LNCAP (cell line): ENCODE results near the gene ECT2L.

Source experiments
- TF ChIP-seq, protein P1 (sequence below): fragments of 450-650 bp; IDR thresholded peaks from 2 replicates; pipeline ENCODE4 v1.5.1; 2017; ENCODE audit warnings: mild to moderate bottlenecking

The ECT2L gene

DNA sequence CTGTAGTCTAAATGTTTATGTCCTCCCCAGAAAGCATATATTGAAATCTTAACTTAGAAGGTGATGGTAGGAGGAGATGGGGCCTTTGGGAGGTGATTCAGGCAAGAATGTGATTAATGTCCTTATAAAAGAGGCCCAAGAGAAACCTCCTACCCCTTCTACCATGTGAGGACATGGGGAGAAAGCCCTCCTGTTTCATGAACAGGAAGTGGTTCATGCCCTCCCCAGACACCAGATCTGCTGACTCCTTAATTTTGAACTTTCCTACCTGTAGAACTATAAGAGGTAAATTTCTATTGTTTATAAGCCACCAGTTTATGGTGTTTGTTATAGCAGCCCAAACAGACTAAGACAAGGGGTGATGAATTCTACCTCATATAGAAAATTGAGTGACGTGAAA, 8.7 kb upstream of the ECT2L start:
- TF ChIP-seq, protein P1, sequence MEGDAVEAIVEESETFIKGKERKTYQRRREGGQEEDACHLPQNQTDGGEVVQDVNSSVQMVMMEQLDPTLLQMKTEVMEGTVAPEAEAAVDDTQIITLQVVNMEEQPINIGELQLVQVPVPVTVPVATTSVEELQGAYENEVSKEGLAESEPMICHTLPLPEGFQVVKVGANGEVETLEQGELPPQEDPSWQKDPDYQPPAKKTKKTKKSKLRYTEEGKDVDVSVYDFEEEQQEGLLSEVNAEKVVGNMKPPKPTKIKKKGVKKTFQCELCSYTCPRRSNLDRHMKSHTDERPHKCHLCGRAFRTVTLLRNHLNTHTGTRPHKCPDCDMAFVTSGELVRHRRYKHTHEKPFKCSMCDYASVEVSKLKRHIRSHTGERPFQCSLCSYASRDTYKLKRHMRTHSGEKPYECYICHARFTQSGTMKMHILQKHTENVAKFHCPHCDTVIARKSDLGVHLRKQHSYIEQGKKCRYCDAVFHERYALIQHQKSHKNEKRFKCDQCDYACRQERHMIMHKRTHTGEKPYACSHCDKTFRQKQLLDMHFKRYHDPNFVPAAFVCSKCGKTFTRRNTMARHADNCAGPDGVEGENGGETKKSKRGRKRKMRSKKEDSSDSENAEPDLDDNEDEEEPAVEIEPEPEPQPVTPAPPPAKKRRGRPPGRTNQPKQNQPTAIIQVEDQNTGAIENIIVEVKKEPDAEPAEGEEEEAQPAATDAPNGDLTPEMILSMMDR = no peak

DNA sequence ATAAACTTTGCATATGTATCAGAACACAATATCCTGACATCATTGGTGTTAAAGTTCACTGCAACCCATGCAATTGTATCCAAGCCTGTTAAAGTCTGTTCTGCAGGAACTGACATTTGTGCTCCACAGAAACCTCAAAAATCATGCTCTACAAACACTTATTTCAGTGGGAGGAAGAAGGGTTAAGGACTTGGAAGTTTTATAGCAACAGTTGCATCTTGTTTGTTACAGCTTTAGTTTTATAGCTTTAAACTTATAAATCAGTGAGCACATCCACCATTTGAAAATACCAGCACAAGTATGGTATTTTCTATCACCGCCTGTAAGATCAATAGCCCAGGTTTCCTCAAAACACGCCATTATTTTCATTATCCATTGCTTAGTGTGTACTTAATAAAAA, 884 bp downstream of the ECT2L start:
- TF ChIP-seq, protein P1 = no peak

DNA sequence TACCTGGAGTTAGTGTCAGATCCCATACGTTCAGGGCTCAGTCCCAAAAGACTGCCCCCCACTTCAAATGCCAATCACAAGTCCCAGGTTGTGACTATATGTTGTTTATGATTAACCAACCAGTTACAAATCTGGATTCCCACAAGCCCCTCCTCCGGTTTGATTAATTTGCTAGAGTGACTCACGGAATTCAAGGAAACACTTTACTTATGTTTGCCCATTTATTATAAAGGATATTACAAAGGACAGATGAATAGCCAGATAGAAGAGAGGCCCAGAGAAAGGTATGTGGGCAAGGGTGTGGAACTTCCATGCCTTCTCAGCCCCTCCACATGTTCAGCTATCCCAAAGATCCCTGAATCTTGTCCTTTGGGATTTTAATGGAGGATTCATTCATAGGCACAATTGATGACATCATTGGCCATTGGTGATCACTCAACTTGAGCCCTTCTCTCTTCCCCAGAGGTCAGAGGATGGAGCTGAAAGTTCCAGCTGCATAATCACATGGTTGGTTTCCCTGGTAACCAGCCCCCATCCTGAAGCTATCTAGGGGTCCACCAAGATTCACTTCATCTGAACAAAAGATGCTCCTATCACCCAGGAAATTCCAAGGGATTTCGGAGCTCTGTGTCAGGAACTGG, 2.0 kb downstream of the ECT2L start:
- TF ChIP-seq, protein P1 = no peak

DNA sequence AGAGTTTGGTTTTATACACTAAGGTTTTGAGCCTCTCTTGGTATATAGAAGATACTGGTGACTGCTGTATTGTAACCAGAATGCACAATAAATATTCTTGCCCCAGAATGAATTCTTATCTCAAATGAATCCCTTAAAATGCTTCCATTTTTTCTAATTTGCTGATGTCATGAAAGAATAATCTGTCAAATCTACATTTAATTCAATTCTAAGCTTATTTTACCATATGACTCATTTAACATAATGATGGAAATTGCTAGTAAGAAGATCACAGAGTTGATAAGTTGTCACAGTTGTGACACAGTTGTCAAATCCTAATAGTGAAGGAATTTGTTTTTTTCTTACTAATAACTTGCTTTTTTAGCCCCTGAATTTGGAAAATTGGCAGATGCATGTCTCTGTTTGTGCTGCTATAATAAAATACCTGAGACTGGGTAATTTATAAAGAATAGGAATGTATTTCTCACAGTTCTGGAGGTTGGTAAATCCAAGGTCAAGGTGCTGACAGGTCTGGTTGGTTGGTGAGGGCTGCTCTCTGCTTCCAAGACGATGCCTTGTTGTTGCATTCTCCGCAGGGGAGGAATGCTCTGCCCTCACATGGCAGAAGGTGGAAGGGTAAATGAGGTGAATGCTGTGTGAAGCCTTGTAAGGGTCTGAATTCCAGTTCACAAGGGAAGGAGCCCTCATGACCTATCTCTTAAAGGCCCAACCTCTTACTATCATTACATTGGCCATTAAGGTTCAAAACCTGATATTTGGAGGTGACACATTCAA, 4.7 kb downstream of the ECT2L start:
- TF ChIP-seq, protein P1 = no peak

DNA sequence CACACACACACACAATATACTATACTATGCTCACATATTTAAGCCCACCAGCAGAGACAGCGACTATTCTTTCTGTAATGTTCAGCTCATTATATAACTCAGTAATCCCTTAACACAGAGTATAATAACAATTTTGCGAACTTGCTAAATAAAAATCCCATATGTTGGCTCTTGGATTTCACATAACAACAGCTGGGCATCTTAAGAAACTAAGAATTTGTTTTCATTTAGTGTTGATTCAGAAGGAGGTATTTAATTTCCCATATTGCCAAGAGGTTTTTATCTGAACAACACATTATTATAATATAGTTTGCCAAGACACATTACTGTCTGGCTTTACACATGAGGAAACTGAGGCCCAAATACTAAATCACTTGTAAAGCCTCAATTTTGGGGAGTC, 7.4 kb downstream of the ECT2L start:
- TF ChIP-seq, protein P1 = no peak

DNA sequence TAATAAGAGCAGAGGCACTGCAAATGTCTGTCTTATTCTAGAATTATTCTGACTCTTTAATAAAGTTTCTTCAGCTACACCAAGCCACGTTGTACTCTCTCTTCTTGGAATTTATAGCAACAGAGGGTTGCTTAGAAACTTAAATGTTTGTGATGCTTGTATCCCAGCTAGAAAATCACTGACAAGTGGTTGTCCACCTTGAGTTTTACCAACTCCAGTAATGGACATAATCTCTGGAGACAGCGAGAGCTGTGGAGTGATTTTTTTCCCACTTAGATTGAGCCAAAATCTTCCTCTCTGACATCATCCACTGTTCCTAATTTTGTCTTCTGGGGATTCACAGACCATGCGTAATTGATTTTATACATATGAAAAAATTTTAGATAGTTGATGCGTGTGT, 8.0 kb downstream of the ECT2L start:
- TF ChIP-seq, protein P1 = no peak

DNA sequence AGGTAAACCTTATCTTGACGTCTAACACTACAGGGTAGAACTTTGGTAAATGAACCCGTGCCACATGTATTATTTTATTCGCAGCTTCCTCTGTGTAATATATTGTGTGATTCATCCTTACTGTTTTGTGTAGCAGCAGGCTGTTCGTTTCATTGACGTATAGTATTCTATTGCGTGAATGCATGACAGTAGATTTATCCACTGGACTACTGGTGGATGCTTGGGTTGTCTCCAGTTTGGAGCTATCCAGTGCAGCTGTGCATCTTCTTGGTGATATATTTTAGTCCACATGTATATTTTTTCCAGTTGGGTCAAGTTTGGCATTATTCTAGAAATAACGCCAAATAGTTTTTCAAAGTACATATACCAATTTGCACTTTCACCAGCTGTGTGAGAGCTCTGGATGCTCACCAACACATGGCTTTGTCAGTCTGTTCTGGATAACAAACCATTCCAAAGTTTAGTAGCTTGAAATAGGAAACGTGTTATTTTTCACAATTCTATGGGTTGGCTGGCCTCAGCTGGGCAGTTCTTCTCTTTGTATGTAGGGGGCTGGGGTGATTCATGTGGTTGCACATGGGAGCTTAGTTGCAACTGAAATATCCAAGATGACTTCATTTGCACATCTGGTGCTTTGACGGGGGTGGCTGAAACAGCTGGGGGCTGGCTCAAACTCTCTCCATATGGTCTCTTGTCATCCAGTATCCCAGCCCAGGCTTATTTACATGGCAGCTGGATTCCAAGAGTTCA, 9.3 kb downstream of the ECT2L start:
- TF ChIP-seq, protein P1 = no peak
